HK-2 (cell line): ENCODE measurements around the gene UBIAD1.
"Not testable (repeated sequence)": the region's sequence is repeated elsewhere in the genome, so short reads cannot be mapped to it uniquely, and the experiment has no call there.

ENCODE experiments used
- DNase-seq: peaks from one replicate; pipeline ENCODE4 v3.0.0-alpha.2; 2018; ENCODE audit not compliant: unreplicated experiment

Gene UBIAD1

DNA sequence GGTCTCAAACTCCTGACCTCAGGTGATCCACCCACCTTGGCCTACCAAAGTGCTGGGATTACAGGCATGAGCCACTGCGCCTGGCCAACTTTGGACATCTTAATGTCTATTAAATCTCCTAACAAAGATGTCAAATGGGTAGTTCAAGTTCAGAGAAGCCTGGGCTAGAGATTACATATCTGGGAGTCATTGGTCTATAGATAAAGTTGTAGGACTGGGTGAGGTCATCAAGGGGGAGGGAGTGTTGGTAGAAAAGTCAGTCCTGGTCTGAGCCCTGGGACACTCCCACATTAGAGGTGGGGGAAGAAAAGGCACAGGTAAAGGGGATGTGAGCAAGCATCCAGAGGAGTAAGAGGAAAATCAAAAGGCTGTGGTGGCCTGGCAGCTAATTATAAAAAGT lies 6.6 kb downstream of the UBIAD1 start:
- no peak for DNase-seq

DNA sequence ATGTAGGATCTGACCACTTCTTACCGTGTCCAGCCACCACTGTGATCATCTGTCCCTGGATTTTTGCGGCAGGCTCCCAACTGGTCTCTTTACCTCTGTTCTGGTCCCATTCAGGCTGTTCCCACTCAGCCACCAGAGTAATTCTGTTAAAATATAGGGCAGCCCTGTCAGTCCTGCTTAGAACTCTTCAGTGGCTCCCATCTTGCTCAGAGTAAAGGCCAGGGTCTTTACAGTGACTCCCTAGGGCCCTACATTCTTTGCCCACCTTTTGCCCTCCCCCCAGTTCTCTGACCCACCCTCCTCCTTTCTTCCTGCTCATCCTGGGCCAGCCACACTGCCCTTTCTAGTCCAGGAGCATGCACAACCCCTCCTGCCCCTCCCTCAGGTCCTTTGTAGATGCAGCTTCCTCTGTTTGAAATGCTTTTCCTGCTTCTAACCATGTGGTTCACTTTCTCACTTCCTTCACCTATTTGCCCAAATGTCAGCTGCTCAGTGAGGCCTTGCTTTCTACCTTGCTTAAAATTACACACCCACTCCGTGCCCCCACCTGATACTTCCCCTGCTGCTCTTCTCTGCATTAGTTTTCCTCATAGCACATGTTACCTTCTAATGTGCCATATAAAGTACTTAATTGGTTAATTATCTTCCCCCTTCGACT lies 7.8 kb downstream of the UBIAD1 start:
- DNase-seq: no peak

DNA sequence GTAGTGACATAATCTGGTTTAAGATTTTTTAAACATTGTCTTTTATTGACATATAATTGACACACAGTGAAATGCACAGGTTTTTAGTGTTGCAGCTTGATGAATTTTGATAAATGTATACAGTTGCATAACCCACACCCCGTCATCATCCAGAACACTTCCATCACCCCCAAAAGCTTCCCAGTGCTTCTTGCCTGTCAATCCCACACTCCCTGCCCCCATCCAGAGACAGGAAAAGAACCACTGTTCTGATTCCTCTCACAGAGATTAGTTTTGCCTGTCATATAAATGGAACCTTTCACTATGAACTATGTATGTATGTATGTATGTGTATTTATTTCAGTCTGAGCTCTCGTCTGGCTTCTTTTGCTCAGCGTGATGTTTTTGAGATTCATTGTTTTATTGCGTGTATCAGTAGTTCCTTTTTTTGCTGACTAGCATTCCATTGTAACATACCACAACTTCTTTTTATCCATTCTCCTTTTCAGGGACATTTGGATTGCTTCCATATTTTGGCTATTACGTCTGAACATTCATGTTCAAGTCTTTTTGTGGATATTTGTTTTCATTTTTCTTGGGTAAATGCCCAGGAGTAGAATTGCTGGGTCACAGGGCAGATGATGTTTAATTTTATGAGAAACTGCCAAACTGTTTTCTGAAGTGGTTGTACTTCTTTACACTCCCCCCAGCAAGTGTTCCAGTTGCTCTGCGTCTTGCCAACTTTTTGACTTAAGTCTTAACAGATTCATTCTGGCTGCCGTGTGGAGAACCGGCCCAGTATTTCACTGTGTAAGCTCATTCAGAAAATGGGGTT lies 8.7 kb downstream of the UBIAD1 start:
- no peak for DNase-seq

DNA sequence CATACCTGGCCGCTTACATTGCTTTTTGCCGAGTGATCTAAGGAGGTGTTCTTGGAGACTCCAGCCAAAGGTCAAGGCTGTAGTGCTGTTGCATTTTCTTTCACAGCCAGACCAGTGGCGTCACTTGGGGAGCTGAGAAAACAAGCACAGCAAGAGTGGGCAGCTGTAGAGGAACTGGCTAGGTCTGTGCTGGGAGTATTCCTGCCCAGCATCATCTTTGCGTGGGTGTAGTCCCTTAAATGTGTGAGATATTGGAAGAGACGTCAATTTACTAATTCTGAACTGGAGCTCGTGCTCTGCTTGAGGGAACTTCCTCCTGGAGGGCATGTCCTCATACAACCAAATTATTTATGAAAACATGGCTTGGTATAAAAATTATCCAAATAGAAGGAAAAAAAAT lies 10.2 kb downstream of the UBIAD1 start:
- no peak for DNase-seq

DNA sequence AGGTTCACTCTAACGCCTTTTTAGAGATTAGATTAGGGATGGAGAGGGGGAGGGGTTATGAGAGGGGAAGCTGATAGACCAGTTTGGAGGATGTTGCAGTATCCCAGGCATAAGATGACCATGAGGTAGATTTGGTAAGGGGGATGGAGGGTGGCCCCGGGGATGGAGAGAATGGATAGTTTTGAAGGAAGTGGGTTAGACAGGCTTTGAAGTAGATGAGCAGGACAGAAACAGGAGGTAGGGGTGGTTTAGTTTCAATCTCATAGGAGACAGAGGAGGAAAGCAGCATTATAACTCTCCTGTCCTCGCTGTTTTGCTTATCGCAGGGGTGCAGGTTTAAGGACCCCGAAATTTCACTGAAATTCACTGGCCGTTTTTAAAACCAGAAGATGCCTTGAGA lies 11.8 kb downstream of the UBIAD1 start:
- DNase-seq: no peak

DNA sequence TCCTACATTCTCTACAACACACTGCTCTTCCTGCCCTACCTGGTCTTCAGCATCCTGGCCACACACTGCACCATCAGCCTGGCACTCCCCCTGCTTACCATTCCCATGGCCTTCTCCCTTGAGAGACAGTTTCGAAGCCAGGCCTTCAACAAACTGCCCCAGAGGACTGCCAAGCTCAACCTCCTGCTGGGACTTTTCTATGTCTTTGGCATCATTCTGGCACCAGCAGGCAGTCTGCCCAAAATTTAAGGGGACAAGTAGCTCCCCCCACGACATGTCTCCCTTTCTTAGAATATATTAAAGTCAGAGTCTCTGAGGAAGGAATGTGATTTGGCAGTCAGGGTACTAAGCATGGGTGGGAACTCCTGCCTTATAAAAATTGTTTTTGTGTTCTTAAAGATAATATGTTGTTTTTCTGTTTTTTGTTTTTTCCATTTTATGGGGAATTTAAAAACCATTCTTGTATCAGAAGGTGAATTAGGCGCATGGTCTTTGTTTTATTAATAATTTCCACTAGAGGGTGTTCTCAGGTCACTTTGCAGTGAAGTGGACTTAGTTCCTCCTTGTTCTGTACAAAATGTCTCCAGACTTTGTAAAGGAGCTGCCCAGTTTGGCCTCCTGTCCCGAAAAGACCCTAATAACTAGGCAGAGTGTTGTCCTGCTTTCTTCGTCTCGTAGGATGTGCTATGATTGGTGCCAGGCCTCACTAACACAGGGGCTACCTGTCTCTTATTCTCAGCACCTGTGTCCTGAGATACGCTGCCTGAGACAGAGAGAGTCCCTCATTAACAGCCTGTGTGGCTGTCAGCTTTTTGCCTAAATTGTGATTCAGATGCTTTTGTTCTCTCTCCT lies 13.1 kb downstream of the UBIAD1 start:
- no peak for DNase-seq

DNA sequence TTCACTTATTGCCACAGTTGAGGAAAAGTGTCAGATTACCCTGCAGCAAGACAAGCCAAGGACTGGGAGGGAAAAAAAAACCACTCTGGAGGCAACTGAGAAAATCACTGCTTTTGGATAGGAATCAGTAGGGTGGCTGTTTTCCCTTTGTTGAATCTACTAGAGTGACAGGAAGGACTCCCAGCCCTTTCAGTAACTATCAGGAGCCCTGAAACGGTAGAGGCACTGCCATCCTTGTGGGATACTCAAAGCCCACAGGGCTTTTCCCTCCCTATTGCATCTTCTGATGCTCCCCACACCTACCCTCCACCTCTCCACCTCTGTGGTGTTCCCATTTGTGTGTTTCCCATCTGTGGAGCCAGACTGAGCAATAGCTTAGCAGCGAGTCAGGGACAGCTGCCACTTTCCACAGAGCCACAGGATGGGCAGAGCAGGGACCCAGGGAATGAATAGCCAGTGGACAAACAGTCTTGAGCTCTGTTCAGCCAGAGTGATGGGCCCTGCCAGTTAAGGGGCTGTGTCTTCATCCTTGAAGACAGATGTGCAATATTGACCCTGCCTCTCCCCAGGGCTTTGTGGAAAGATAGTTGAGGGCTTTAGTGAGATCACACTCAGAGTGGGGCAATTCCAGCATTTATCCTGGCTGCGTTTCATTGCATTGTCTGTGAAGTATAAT lies 13.9 kb downstream of the UBIAD1 start:
- no peak for DNase-seq

DNA sequence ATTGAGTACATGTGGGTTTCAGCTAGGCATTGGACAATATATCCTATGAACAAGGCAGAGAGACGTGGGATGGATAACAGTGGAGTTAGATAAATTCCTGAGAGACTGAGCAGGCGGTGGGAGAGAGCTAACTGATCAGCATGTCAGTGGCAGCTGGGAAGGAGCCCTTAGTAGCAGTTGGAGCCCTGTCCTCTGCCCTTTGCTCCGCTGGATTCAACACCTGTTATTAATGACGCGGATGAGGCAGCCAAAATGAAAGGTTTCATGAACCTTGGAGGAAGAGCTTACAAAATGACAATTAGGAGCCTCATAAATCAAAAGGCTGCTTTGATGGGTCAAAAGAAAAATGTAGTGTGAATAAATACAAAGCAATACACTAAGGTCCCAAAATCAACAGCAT lies 16.1 kb downstream of the UBIAD1 start:
- no peak for DNase-seq

DNA sequence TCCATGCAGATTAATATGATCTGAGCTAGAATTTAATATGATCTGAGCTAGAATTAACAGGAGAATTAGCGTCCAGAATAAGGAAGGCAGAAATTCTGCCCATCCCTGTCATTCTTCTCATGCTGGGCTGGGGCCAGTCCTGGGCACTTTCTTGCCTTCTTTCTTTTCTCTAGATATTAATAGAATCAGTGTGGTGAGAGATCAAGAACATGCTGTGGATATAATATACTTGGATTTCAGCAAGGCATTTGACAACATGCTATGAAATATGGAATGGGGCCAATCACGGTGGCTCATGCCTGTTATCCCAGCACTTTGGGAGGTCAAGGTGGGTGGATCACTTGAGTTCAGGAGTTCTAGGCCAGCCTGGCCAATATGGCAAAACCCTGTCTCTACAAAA lies 18.1 kb downstream of the UBIAD1 start:
- no peak for DNase-seq

DNA sequence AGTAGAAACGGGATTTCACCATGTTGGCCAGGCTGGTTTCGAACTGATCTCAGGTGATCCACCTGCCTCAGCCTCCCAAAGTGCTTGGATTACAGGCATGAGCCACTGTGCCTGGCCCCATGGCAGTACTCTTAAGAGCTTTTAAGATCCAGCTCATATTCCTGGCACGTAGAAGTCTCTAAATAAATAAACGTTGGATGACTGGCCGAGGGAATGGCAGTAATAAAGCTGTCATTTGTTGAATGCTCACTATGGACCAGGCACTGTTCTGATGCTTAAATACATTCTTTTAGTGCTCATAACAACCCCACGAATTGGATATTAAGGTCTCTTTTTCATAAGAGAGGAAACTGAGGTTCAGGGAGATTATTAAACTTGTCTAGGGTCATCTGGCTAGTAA lies 20.9 kb downstream of the UBIAD1 start:
- no peak for DNase-seq

DNA sequence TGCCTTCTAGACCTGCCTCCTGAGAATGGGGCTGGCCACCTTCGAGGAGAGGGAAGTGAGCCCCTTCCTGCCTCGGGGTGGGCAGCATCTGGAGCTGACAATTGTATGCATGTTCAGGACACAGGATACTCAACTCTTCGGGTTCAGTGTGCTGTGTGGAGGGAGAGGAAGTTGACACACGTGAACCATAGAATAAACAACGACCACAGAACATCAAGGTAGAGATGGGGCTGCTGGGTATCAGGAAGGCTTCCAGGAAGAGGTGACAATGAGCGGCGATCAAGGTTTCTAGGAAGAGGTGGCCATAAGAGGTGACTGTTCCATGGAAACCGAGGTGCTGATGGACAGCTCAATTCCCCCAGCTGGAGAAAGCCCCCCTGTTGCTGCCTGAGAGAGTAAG lies 22.0 kb downstream of the UBIAD1 start:
- no peak for DNase-seq

DNA sequence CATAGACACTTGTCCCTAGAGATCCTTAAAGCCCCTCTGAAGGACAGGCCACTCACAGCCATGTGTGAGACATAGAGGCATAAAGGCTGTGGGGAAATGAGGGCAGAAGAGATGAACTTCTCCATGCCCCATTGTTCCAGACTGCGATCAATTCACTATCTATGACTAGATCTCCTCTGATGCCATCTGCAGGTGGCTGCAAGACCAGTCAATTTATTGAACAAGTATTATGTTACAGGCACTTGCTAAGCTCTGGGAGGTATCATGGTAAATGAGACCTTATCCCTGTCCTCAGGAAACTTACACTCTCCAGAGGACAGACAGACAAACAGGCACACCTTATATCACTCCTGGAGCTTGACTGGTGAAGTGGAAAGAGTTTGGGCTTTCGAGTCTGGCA lies 22.9 kb downstream of the UBIAD1 start:
- no peak for DNase-seq

DNA sequence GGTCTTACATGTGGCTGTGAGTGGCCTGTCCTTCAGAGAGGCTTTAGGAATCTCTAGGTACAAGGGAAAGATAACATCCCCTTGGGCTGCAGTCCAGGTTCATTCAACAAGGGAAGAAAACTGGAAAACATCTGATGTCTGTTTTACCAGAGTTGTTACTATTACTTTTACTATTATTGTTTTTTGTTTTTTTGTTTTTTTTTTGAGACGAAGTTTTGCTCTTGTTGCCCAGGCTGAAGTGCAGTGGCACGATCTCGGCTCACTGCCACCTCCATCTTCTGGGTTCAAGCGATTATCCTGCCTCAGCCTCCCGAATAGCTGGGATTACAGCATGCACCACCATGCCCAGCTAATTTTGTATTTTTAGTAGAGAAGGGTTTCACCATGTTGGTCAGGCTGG lies 24.8 kb downstream of the UBIAD1 start:
- DNase-seq: not testable (repeated sequence)

DNA sequence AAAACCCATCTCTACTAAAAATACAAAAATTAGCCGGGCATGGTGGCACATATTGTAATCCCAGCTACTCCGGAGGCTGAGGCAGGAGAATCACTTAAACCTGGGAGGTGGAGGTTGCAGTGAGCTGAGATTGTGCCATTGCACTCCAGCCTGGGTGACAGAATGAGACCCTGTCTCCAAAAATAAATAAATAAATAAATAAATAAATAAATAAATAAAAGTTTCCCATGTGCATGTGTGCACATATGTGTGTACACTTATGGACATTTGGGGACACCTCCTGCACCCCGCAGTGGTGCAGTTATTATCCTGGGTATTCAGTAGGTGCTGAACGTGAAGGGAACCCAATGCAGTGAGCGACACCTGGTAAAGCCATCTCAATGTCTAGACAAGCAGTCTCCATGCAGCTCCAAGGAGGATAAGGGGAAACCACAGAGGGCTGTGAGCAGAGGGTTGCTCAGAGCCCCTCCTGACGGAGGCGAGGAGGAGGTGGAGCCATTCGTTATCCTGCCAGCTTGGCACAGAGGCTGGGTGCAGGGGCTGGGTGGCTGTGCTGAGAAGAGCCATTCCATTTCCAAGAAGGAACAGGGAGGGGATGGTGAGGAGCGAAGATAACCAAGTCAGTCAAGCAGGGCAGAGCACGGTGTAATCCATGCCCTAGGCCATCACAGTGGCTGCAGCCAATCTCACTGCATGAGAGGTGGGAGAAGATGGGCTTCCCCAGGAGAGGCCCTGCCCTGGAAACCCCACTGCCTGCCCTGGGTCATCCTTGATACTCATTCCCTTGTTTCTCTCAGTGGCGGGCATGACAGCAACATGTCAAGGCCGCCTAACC lies 25.6 kb downstream of the UBIAD1 start:
- no peak for DNase-seq

DNA sequence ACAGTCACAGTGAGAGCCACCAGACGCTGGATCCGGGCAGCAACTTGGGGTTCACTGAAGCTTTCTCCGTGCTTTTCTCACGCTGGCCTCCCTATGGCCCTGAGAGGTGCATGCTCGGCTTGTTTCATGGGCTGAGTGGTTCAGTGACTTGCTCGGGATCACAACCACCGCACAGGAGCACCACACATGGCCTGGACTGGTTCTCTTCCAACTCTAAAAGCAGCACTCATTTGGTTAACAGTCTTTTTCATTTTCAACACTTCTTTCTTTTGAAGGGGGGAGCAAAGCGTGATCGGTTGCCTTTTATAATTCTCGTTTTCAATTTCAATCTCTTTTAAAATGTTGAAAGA lies 26.2 kb downstream of the UBIAD1 start:
- DNase-seq: no peak

DNA sequence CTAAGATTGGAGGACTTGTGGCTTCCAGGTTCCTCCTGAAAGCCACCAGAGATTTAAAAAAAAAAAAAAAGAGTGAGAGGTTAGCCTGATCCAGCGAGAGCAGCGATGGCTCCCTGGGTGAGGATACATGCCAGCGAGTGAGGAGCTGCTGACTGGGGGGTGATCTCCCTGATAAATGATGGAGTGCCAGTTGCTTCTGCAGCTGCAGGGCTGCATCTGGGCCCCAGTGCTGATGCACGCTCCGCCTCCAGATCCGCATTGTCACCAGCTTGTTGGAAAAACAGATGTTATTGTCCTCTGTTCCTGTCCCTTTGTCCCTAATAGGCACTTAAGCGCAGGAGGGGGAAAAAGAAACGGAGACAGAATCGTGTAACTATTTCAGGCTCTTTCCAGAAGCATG lies 28.6 kb downstream of the UBIAD1 start:
- no peak for DNase-seq

DNA sequence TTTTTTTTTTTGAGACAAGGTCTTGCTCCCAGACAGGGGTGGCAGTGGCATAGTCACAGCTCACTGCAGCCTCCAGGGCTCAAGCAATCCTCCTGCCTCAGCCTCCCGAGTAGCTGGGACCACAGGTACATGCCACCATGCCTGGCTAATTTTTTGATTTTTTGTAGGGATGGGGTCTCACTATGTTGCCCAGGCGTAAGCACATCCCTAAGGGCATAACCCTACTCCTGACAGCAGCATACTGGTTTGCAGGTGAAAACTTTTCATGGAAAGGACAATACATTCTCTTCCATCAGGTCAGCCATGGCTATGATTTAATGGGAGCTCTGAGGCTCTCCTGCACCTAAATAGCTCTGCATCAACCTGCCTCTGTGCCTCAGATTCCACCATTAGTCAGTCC lies 29.4 kb downstream of the UBIAD1 start:
- DNase-seq: no peak

DNA sequence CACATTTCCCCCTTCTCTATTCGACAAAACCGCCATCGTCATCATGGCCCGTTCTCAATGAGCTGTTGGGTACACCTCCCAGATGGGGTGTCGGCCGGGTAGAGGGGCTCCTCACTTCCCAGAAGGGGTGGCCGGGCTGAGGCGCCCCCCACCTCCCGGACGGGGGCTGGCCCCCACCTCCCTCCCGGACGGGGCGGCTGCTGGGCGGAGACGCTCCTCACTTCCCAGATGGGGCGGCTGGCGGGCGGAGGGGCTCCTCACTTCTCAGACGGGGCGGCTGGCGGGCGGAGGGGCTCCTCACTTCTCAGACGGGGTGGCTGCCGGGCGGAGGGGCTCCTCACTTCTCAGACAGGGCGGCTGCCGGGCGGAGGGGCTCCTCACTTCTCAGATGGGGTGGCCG lies 32.5 kb downstream of the UBIAD1 start:
- not testable (repeated sequence) for DNase-seq

DNA sequence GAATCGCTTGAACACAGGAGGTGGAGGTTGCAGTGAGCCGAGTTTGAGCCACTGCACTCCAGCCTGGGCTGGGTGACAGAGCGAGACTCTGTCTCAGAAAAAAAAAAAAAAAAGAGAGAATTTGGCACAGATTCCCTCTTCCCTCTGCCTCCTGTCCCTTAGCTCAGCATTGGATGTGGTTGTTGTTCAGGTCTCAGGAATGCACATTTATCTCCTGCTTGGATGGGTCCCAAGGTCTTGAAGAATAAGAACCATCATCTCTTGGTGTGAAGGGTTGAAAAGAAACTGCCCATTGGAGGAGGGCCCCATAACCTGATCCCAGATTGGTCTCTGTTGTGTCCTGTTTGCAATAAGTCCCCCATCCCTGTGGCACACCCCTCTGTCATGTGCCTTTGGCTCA lies 34.9 kb downstream of the UBIAD1 start:
- DNase-seq: no peak

DNA sequence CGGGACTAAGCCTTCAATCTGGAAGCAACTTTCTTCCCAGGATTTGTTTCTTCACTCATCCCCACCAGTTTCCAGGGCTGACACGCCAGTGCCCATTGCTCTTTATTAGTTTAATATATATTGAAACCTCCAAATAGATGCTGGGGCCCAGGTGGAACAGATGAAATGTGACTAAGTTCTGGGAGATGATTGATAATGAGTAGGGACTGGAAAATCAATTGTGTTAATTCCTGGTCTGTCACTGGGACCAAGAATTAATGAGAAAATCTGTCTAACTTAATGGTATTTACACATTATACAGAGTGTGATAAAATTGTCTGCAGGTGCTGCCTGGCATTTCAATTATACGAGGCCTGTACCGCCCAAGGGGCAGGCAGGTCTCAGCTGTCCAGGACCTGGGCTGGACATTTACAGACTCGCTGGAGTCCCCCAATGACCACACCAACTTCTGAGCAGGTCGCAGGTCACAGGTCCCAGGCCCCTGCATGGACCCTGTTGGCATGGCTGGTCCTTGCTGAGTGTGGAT lies 35.8 kb downstream of the UBIAD1 start:
- DNase-seq: no peak

DNA sequence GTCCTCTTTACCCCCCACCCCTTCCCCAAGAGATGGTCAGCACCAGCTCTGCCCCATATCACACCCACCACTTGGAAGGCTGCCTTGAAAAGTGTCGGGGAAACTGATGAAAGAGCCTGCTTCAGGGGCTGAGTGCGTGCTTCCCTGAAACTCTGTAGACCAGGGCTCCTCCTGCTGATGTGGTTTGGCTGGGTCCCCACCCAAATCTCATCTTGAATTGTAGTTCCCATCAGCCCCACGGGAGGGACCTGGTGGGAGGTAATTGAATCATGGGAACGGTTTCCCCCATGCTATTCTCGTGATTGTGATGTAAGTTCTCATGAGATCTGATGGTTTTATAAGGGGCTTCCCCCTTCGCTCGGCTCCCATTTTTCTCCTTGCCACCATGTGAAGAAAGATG lies 36.4 kb downstream of the UBIAD1 start:
- DNase-seq: no peak
